ENCODE results near the gene UGT1A10.

Gene UGT1A10

DNA sequence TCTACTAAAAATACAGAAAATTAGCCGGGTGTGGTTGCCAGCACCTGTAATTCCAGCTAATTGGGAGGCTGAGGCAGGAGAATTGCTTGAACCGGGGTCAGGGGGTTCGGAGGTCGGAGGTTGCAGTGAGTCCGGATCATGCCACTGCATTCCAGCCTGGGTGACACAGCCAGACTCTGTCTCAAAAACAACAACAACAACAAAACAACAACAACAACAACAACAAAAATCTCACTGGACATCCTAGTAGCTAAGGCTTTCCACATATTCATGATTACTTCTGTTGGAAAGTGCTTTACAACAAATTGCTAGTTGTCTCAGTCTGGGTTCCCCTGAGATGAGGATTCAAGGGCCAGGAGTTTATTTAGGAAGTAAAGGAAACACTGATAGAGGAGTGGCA, 137.6 kb downstream of the UGT1A10 start:
- DNase-seq (ENCODE audit: low read depth): no peak

GRCh38 chr2:233775414-233775813, 139.2 kb downstream of the UGT1A10 start:
- DNase-seq (ENCODE audit: low read depth): no peak

DNA sequence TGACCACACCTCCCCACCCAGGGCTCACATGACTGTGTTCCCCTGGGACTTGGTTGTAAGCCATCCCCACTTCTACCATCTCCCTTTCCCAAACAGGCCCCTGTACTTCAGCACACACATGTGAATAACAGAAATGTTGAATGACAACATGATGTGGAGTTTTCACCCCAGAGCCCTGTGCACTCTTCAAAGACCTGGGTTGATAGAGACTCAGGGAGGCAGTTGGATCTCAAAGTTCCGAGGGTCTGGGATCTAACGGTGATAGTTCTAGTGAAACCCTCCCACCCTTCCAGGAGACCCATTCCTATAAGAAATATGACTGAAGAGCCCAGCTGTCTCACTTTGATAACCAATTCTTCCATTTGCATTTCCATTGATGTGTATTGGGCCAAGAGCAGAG, 141.8 kb downstream of the UGT1A10 start, which contains the start of gene MROH2A:
Gene MROH2A, plus strand, starts transcription at position 301 of the 400 bp plus-strand sequence. CDS start 1,029 bp downstream, outside the sequence.
- DNase-seq (ENCODE audit: low read depth): no peak

DNA sequence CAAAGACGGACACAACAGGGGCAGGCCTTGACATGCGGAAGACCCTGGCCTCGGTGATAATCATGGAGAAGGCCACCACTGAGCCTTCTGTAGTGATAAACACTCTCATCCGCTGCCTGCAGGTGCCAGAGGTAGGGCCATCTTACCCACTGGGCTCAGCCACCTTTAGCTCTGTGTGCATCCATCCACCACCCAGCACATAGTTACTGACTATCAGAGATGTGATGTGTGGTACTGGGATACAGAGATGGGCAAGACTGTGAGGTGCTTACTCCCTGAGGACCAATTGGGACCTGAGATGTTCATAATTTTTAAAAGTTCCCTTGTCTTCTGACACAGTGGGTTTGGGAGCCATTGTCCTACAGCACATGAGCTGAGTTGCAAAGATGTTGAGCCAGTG, 143.5 kb downstream of the UGT1A10 start:
- DNase-seq (ENCODE audit: low read depth): no peak

GRCh38 chr2:233780771-233781170, 144.5 kb downstream of the UGT1A10 start:
- no peak for DNase-seq (ENCODE audit: low read depth)

DNA sequence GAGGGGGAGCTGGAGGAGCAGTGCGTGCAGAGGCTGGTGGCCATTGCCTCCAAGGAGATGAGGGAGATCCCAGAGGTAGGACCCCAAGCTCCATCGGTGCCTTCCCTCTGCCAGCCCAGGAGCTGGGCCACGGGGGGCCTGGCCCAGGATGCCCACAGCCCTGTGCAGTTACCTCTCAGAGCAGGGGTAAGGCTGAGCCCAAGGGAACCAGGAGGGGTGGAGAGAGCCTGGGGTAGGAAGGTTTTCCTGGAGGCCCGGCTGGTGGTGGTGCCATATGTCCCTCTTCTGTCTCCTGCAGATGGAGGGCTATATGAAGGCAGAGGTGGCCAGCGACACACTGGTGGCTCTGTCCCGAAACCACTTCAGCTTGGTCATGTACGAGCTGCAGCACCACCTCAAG, 153.3 kb downstream of the UGT1A10 start:
- DNase-seq (ENCODE audit: low read depth): no peak

DNA sequence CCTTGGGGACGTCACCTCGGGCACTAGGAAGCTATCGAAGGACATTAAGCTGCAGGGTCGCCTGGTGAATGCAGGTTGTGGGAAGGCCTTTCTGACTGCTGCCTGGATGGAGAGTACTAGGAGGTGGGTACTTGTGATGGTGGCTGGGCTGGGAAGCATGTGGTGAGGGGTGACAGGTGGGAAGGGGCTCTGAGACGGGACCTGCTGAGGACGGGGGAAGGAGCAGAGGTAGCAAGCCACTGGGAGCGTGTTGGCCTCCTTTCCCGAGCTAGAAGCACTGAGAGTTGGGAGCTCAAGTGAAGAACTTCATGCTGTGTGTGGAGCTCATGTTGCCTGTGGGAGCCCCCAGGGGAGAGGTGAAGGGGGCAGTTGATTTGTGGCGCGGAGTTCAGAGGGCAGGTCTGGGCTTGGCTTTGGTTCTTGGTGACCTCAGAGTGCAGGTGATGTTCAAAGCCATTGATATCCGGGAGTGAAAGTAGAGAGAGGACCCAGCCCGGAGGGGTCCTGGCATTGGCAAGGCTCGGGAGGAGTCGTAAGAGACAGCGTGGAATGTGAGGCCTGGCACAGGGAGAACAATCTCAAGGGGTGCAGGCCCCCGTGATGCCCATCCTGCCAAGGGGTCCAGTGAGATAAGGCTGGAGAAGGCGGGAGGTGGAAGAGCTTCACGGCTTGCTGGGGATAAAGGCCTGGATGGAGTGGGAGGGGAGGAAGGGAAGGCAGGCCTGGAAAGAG, 155.1 kb downstream of the UGT1A10 start:
- DNase-seq (ENCODE audit: low read depth): no peak

DNA sequence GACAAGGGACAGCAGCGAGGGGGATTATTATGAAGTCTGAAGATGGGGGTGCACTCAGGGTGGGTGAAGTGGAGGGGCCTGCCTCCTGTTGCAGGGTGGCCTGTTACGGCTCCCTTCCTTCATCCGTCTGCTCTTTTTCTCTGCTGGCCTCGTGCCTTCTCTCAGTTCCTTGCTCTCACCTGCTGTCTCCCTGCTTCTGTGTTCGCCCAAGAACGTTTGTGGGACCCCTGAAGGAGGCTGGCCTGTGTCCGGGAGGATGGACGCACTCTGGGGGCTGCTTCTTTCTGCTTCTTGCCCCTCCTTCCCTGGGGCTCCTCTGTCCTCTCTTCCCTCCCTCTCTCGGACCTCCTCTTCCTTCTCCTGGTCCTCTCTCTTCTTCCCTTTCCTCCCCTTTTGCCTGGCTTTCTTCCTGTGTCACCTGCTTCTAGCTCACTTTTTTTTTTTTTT, 155.7 kb downstream of the UGT1A10 start:
- no peak for DNase-seq (ENCODE audit: low read depth)

- DNase-seq (ENCODE audit: low read depth): no peak
These were observed 156.5 kb downstream of the UGT1A10 start for GRCh38 chr2:233792720-233793119.

DNA sequence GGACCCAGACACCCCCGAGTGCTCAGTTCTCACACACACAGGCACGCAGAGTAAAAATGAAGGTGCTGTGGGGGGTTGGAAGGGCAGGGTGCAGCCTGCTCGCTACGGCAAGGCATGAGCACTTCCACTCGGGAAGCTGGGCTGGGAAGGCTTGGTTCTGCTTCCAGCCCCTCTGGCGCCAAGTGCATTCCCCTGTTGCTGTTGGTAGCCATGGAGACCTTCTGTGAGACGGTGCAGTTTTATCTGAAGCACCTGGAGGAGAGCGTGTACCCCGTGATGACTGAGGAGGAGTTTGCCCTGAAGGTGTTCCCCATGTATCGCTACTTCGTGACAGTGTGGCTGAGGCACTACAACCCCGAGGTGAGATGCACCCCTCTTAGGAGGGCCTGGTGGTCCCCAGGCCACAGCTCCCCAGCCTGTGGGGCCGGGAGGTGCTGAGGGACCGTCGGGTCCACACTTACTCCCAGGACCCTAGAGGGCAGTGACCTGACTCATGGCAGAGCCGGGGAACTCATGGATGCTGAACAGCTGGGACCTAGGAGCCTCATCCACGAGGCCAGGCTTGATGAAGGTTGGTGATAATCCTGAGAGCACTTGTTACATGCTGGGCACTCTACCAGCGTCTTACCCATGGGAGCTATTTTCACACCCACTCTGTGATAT, 157.3 kb downstream of the UGT1A10 start:
- DNase-seq (ENCODE audit: low read depth): no peak

- DNase-seq (ENCODE audit: low read depth): no peak
These were observed 157.9 kb downstream of the UGT1A10 start for GRCh38 chr2:233794128-233794658.

- DNase-seq (ENCODE audit: low read depth): no peak
These were observed 159.5 kb downstream of the UGT1A10 start for GRCh38 chr2:233795735-233796171.

DNA sequence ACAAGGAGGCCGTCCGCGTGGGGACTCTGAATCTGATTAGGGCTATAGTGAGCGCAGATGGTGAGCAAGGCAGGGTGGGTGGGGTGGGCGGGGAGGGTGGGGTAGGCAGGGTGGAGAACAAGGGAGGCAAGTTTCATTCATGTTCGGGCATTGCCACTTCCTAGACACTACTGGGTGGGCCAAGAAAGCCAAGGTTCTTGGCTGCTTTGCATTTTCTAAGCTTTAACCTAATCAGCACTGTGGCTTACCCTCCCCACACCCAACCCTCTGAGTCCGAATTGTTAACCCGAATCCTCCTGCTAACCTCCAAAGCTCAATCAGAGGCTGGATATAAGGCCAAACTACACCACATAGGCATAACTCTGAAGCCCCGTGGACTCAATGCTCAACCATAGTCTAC, 160.0 kb downstream of the UGT1A10 start:
- no peak for DNase-seq (ENCODE audit: low read depth)

DNA sequence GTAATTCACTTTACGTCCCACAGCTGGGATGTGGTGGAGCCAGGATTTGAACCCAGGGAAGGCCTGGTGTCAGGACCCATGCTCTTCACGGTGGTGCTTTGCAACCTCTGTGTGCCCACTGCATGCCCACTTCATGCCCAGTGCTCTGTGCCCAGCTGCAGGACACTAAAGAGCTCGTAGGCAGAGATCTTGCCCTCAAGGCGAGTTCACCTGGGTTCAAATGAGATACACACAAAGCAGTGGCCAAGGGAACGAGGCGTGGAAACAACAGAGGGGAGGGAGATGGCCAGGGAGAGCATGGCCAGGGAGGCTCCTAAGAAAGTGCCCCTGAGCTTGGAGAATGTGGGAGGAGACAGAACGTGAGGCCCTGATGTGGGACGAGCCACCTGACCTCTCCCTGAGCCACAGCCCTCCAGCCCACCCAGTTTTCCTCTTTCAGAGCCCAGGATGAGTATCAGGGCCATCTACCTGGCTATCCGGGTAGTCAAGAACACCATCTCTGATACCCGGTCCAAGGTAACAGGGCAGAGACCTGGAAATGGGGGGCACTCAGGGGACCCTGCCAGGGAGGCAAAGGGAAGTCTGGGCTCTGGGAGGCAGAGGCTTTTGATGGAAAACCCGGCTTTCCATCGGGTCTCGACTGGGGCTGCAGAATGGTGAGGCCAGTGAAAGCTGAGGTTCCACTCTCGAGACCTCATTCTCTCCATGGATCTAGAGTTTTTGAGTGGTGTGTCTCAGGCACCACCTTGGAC, 162.3 kb downstream of the UGT1A10 start:
- DNase-seq (ENCODE audit: low read depth): no peak

GRCh38 chr2:233799087-233799665, 162.9 kb downstream of the UGT1A10 start:
- no peak for DNase-seq (ENCODE audit: low read depth)

GRCh38 chr2:233799716-233800115, 163.5 kb downstream of the UGT1A10 start:
- no peak for DNase-seq (ENCODE audit: low read depth)

GRCh38 chr2:233800208-233800607, 164.0 kb downstream of the UGT1A10 start:
- DNase-seq (ENCODE audit: low read depth): no peak

- DNase-seq (ENCODE audit: low read depth): no peak
These were observed 165.3 kb downstream of the UGT1A10 start for GRCh38 chr2:233801357-233802131.

- no peak for DNase-seq (ENCODE audit: low read depth)
These were observed 166.0 kb downstream of the UGT1A10 start for GRCh38 chr2:233802132-233802815.

DNA sequence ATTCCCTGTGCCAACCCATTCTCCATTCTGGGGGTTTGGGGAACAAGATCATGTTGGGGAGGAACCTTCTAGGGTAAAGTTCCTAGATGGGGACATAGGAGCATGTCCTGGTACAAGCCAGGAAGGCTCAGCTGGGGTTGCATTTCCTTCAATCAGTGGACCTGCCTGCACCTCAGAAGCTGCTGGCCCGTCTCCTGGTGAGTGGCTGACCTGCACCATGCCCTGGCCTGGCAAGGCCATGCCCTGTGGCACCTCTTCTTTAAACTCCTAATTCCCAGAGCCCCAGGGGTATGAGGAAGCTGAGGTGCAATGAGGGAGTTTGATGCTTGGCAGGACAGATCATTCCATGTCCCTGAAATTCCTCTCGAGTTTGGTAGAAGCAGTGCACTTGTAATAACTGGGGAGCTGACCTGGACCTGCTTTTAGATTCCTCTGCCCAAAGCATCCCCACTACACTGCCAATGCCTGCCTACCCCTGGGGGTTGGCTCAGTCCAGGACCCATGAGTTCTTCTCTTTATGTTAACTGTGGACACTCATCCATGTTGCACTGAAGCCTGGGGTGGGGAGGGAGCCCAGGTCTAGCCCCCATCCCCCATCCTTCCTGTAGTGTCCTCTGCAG, 167.2 kb downstream of the UGT1A10 start:
- no peak for DNase-seq (ENCODE audit: low read depth)
